BJ (cell line): Measurements from ENCODE around the gene FAHD2A. TPM values are rescaled to one million over a fixed set of nuclear protein-coding genes. Genes with fewer than 3 reads are reported as not detected.

Experiments
- CTCF ChIA-PET: fragments of 350-600 bp; formaldehyde crosslinking; extraction: SDS; loops from one replicate; lab custom pipeline; 2021; ENCODE audit warnings: antibody characterized with exemption, inconsistent platforms; lab: Yijun Ruan, JAX
- POLR2A ChIA-PET: fragments of 300-600 bp; sonication (Branson Sonifier 250); formaldehyde crosslinking; extraction: SDS; loops from one replicate; lab custom pipeline; 2021; ENCODE audit warnings: antibody characterized with exemption; lab: Charles Lee
- DNase-seq: peaks from one replicate; pipeline ENCODE4 v3.0.0-alpha.2; 2011; ENCODE audit warnings: low read depth
- H3K27me3 ChIP-seq: 2 replicates; pipeline ENCODE4 v1.6.0; 2011; ENCODE audit warnings: low read length; ENCODE audit not compliant: control insufficient read depth, insufficient read depth
- H3K36me3 ChIP-seq: 2 replicates; pipeline ENCODE4 v1.5.1; 2011; ENCODE audit warnings: low read length; ENCODE audit not compliant: control insufficient read depth, insufficient read depth
- H3K4me3 ChIP-seq: 2 replicates; pipeline ENCODE4 v1.5.1; 2011; ENCODE audit warnings: low read depth, mild to moderate bottlenecking, control low read depth, low read length
- CTCF ChIP-seq: IDR thresholded peaks from 2 replicates; pipeline ENCODE4 v1.5.1; 2011; ENCODE audit warnings: low read depth, mild to moderate bottlenecking, control low read depth, inconsistent platforms, low read length, moderate library complexity; ENCODE audit not compliant: insufficient read depth
- polyA plus RNA-seq: library from polyadenylated mRNA; depleted of rRNA; stranded (reverse); fragments of >200 nt; gene quantifications from 2 replicates; pipeline ENCODE4 v1.2.3, GENCODE V29; 2011

FAHD2A gene
- polyA plus RNA-seq, 1 experiment: 44.1 TPM

GRCh38 chr2:95359501-95359930 lies 43.0 kb upstream of the FAHD2A start:
- ChIA-PET POLR2A (interaction anchor here (0.7 kb wide), 1 partner anchor 381 kb away, joined by 20 read pairs; no protein-coding TSS in a partner anchor), CTCF (interaction anchor here (0.9 to 4.2 kb wide), 4 partner anchors 8 to 29 kb away, joined by 4 to 23 read pairs (median 8); no protein-coding TSS in a partner anchor)
- Histone ChIP-seq H3K4me3 (no peak overlapping the region), H3K36me3 (peaks cover 1% of the 10 kb centered on the region; the same call in 1 of the 2 replicates), H3K27me3 (no peaks in the 10 kb centered on the region)
- DNase-seq: no peak
- no peak for TF ChIP-seq CTCF

- Histone ChIP-seq H3K27me3 (no peaks in the 10 kb centered on the region), H3K36me3 (no peaks in the 10 kb centered on the region), H3K4me3 (no peak overlapping the region)
- CTCF ChIA-PET: interaction anchor here (1.3 to 1.4 kb wide), 2 partner anchors 14 to 28 kb away, joined by 3 read pairs; no protein-coding TSS in a partner anchor
- POLR2A ChIA-PET: no interaction called here
- no peak for DNase-seq
- no peak for TF ChIP-seq CTCF
These were observed 41.1 kb upstream of the FAHD2A start for GRCh38 chr2:95361216-95361980.

- Histone ChIP-seq H3K36me3 (no peaks in the 10 kb centered on the region), H3K27me3 (no peaks in the 10 kb centered on the region), H3K4me3 (no peak overlapping the region)
- DNase-seq: no peak
- ChIA-PET CTCF (interaction anchor here (1.4 to 1.9 kb wide), 3 partner anchors 17 to 27 kb away, joined by 3 to 7 read pairs (median 3); no protein-coding TSS in a partner anchor), POLR2A (no interaction called here)
- no peak for TF ChIP-seq CTCF
These were observed 40.0 kb upstream of the FAHD2A start for GRCh38 chr2:95362486-95362885.

- DNase-seq: no peak
- Histone ChIP-seq H3K27me3 (no peaks in the 10 kb centered on the region), H3K4me3 (no peak overlapping the region), H3K36me3 (no peaks in the 10 kb centered on the region)
- TF ChIP-seq CTCF: no peak
- POLR2A ChIA-PET: no interaction called here
- CTCF ChIA-PET: interaction anchor here (0.9 kb wide), 1 partner anchor 23 kb away, joined by 3 read pairs; no protein-coding TSS in a partner anchor
These were observed 36.0 kb upstream of the FAHD2A start for GRCh38 chr2:95366514-95366913.

- no peak for TF ChIP-seq CTCF
- Histone ChIP-seq H3K27me3 (no peaks in the 10 kb centered on the region), H3K4me3 (no peak overlapping the region), H3K36me3 (no peaks in the 10 kb centered on the region)
- ChIA-PET POLR2A (interaction anchor here (0.7 kb wide), 1 partner anchor 10 kb away, joined by 11 read pairs; no protein-coding TSS in a partner anchor), CTCF (interaction anchor here (1.6 kb wide), 1 partner anchor 16 kb away, joined by 10 read pairs; no protein-coding TSS in a partner anchor)
- no peak for DNase-seq
These were observed 30.2 kb upstream of the FAHD2A start for GRCh38 chr2:95372216-95372829.
